Adrenal gland (tissue), 12 donors: ENCODE results near the gene GCG. TPM values are rescaled to one million over a fixed set of nuclear protein-coding genes. Genes with fewer than 3 reads are reported as not detected.

Source experiments
- DNase-seq, 7 donors: peaks; one replicate each; pipeline ENCODE4 v3.0.0-alpha.2; 2019 to 2020
- H3K27ac ChIP-seq, 5 donors: fragments of 200-600 bp; sonication (generic) in 4 of 5; 1 replicate in 3 of 5; 2 replicates in 2 of 5; pipeline versions ENCODE4 v1.5.1 to v1.8.0; 2016 to 2020; ENCODE audit warnings: mild to moderate bottlenecking in 1 of 5
- H3K27me3 ChIP-seq: fragments of 200-600 bp; 2 replicates; pipeline ENCODE4 v1.8.0; 2021
- H3K36me3 ChIP-seq, 2 donors: fragments of 200-600 bp; replicated peaks in 1 of 2; 1 replicate in 1 of 2; 2 replicates in 1 of 2; pipeline versions ENCODE4 v1.5.1 to v1.8.0; 2018 to 2022
- H3K4me1 ChIP-seq, 2 donors: fragments of 200-600 bp; replicated peaks in 1 of 2; 1 replicate in 1 of 2; 2 replicates in 1 of 2; pipeline versions ENCODE4 v1.5.1 to v1.8.0; 2018 to 2021
- H3K4me3 ChIP-seq, 4 donors: fragments of 200-600 bp; sonication (generic) in 3 of 4; one replicate each; pipeline ENCODE4 v1.5.1; 2016 to 2018
- H3K9me3 ChIP-seq, 3 donors: fragments of 200-600 bp; sonication (generic) in 1 of 3; replicated peaks in 1 of 3; 1 replicate in 2 of 3; 2 replicates in 1 of 3; pipeline versions ENCODE4 v1.5.1 to v1.8.0; 2016 to 2021
- CTCF ChIP-seq, 6 experiments: fragments of 450-650 bp in 4 of 6; fragments of 200-600 bp in 2 of 6; sonication (generic) in 1 of 6; IDR thresholded peaks; 1 replicate in 5 of 6; 2 replicates in 1 of 6; pipeline versions ENCODE4 v1.5.1 to v1.8.0; 2016 to 2021; ENCODE audit warnings: antibody characterized with exemption in 6 of 6, mild to moderate bottlenecking in 2 of 6, moderate library complexity in 1 of 6
- POLR2A ChIP-seq, 2 donors: fragments of 450-650 bp; IDR thresholded peaks; one replicate each; pipeline ENCODE4 v1.6.1; 2017; ENCODE audit warnings: antibody characterized with exemption in 2 of 2, mild to moderate bottlenecking in 2 of 2, moderate library complexity in 1 of 2
- WGBS, 4 donors: extraction: QIAGEN DNeasy Blood & Tissue Kit in 2 of 4; methylation state at CpG; one replicate each; pipeline versions ENCODE4 v1.1.5 to v1.1.7; 2013 to 2017; 5-methylcytosine and 5-hydroxymethylcytosine counted together
- intact Hi-C, 2 donors: fragments of 100-400 bp; cut with DNase I; formaldehyde crosslinking; loops; one replicate each; pipeline versions ENCODE4 v1.14.1 to v1.15.0; 2022 to 2023
- polyA plus RNA-seq, 3 donors: library from polyadenylated mRNA; stranded (reverse); fragments of 200-250 nt in 2 of 3; fragments of 350-450 nt in 1 of 3; fragmentation: Illumina TruSeq in 1 of 3; extraction: RNeasy Lipid Tissue Mini Kit (QIAGEN cat#74804) in 1 of 3; gene quantifications; one replicate each; pipeline ENCODE4 v1.2.3, GENCODE V29; 2013 to 2014
- total RNA-seq, 9 donors: library from RNA; depleted of rRNA in 4 of 9; stranded (reverse); fragments of >200 nt in 4 of 9; fragments of 120-200 nt in 1 of 9; fragmentation: NEBNext Ultra II Directional in 1 of 9; extraction: Animal tissue kit (Norgen Biotek cat#: 25700) in 1 of 9; gene quantifications; one replicate each; pipeline versions ENCODE4 v1.1.0 to v1.2.4, GENCODE V29; 2013 to 2023
- donor health status: healthy with polysubstance abuse.
- donor health status: Bipolar disorder and iron deficiency.
- donor health status: DM: yes; HTN: yes; CAD: no.
- donor health status: DM: no; HTN: no; CAD: no.
- donor health status: DM: no; HTN: no; CAD: no.
- donor health status: DM: yes; HTN: yes; CAD: no.

The GCG gene
- total and polyA plus RNA-seq, 12 donors: 0.22 to 0.51 TPM; not detected in 10

DNA sequence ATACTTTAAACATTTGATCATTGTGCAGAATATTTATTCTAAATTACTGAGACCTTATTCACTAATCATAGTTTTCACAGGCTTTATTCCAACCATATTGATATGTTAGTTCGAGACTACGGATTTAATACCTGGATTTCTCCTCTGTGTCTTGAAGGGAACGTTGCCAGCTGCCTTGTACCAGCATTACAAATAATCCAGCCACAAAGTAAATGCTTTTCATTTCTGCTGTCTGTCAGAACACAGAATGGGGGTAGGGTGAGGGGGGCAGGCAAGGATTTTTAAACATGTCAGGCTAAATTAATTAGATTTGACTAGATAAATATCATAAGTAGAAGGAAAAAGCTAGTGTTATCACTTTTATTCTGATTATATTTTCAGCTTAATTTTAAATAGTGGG lies 3.1 kb downstream of the GCG start:
- whole genome bisulfite sequencing, 4 donors: 56 to 71% (median 66%) methylated on average over 3 of the region's 3 CpGs
- Histone ChIP-seq H3K4me3 (no peak overlapping the region), H3K27me3 (peaks cover 8% of the 10 kb centered on the region), H3K36me3 (no peaks in the 10 kb centered on the region), H3K4me1 (no peaks in the 10 kb centered on the region), H3K27ac (no peak overlapping the region), H3K9me3 (no peaks in the 10 kb centered on the region)
- DNase-seq: no peak
- TF ChIP-seq CTCF (IDR thresholded peaks at IDR 0.05) (no peak), POLR2A (IDR thresholded peaks at IDR 0.05) (no peak)
- intact Hi-C loops: no loop called here

- TF ChIP-seq POLR2A (IDR thresholded peaks at IDR 0.05) (no peak), CTCF (IDR thresholded peaks at IDR 0.05) (no peak)
- intact Hi-C loops: no loop called here
- Histone ChIP-seq H3K27me3 (peaks cover 8% of the 10 kb centered on the region), H3K4me1 (no peaks in the 10 kb centered on the region), H3K27ac (no peak overlapping the region), H3K4me3 (no peak overlapping the region), H3K36me3 (no peaks in the 10 kb centered on the region), H3K9me3 (no peaks in the 10 kb centered on the region)
- 77 to 85% (median 82%) methylated on average over 4 of the region's 4 CpGs for WGBS, 4 donors
- no peak for DNase-seq
These were observed 8.1 kb downstream of the GCG start for GRCh38 chr2:162143969-162144368.

- H3K4me1 ChIP-seq: no peaks in the 10 kb centered on the region
- TF ChIP-seq POLR2A (IDR thresholded peaks at IDR 0.05) (no peak), CTCF (IDR thresholded peaks at IDR 0.05) (no peak)
- intact Hi-C loops: no loop called here
- no peak overlapping the region for H3K27ac ChIP-seq
- peaks cover 3% of the 10 kb centered on the region for H3K27me3 ChIP-seq
- no peaks in the 10 kb centered on the region for H3K36me3 ChIP-seq
- H3K4me3 ChIP-seq: no peak overlapping the region
- no peaks in the 10 kb centered on the region for H3K9me3 ChIP-seq
- DNase-seq: no peak
These were observed 13.7 kb downstream of the GCG start for GRCh38 chr2:162138310-162138709.

- 57 to 96% (median 90%) methylated on average over 2 of the region's 2 CpGs for WGBS, 4 donors
- TF ChIP-seq CTCF (IDR thresholded peaks at IDR 0.05): no peak
- no peak for TF ChIP-seq POLR2A (IDR thresholded peaks at IDR 0.05)
- H3K27ac ChIP-seq: no peak overlapping the region
- H3K9me3 ChIP-seq: peaks cover 0 to 5% (median 0%) of the 10 kb centered on the region in 3 donors
- intact Hi-C loops: no loop called here
- DNase-seq: no peak
- H3K27me3 ChIP-seq: no peaks in the 10 kb centered on the region
- H3K36me3 ChIP-seq: no peaks in the 10 kb centered on the region
- no peak overlapping the region for H3K4me3 ChIP-seq
- H3K4me1 ChIP-seq: no peaks in the 10 kb centered on the region
These were observed 24.6 kb downstream of the GCG start for GRCh38 chr2:162127422-162127821.
